ENCODE measurements around the gene FXYD5. TPM values are rescaled to one million over a fixed set of nuclear protein-coding genes. Genes with fewer than 3 reads are reported as not detected.

The FXYD5 gene
- total RNA-seq, 8 experiments from 2014 or later: 7.1 to 201 (median 14.7) TPM

DNA sequence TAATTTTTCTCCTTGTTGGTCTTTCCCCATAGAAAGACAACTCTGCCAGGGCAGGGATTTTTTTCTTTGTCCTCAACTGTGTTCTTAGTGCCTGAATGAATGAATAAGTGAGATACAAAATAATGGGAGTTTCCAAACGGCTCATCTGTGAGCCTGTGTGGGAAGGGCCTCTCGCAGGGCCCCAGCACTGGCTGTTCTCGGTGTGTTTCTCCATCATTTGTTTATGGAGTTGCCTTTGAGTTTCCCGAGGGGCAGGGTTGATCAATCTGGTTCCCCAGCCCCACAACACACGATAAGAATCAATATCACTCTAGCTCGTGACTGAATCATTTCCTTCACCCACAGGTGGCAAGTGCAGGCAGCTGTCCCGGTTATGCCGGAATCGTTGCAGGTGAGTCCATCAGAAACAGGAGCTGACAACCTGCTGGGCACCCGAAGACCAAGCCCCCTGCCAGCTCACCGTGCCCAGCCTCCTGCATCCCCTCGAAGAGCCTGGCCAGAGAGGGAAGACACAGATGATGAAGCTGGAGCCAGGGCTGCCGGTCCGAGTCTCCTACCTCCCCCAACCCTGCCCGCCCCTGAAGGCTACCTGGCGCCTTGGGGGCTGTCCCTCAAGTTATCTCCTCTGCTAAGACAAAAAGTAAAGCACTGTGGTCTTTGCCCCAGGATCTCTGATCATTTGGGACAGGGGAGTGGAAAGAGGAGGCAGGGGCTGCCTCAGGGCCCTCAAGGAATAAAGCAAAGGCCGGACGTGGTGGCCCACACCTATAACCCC lies 14.9 kb downstream of the FXYD5 start:
- no peak overlapping the region for H3K27ac ChIP-seq
- no peak overlapping the region for H3K4me3 ChIP-seq
- H3K4me1 ChIP-seq (replicated peaks in 1 of 2): peaks cover 0 to 6% of the 10 kb centered on the region in 2 donors
- in situ Hi-C loops (cut with MboI; ENCODE audit: low pct_unique_long_range_greater_than_20kb in 2 of 9, low sequenced_read_pairs in 9 of 9, unreplicated experiment in 9 of 9): loop anchor here in 1 of 9 experiments (25.0 kb wide), 1 partner anchor 93 kb away; the partner anchor contains the start of gene USF2
- WGBS, 10 experiments: 44 to 100% (median 62%) methylated on average over 1 to 10 of the region's 18 CpGs; no CpG with 5 or more reads in 3 of the 10 experiments
- ATAC-seq (replicated peaks in 6 of 8): no peak

DNA sequence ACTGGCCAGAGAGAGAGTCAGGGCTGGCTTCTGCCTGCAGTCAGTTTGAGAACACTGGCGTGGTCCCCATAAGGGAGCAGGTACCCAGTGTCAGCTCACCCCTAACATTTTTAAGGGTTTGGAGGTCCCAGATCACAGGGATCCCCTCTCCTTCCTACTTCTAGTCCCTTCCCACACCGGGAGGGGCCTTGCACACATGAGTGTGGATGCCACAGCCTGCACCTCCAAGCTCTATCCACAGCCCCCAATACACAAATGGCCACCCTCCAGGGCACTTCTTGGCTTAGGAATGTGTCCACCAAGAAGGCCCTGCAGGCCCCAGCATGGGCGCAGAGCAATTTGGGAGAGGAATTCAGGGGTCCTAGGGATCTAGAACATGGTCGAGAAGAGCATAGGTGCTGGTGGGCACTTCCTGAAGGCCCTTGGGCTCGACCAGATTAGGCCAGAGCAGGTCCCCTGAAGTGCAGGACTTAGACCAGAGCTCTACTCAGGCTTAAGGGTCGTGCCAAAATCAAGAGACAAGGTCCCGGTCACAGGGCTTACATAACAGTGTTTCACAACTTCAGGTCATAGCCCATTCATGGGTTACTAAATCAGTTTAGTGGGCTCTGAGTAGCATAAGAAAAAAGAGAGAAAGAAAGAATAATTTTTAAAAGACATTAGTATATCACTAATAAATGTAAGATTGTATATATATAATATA lies 16.0 kb downstream of the FXYD5 start:
- Histone ChIP-seq H3K4me3 (no peak overlapping the region), H3K4me1 (replicated peaks in 1 of 2) (peaks cover 0 to 6% of the 10 kb centered on the region in 2 donors), H3K27ac (no peak overlapping the region)
- in situ Hi-C loops (cut with MboI; ENCODE audit: low pct_unique_long_range_greater_than_20kb in 2 of 9, low sequenced_read_pairs in 9 of 9, unreplicated experiment in 9 of 9): loop anchor here in 1 of 9 experiments (25.0 kb wide), 1 partner anchor 92 kb away; the partner anchor contains the start of gene USF2
- ATAC-seq (replicated peaks in 6 of 8): no peak
- WGBS, 10 experiments: 0 to 92% (median 76%) methylated on average over 1 to 6 of the region's 7 CpGs; no CpG with 5 or more reads in 2 of the 10 experiments

DNA sequence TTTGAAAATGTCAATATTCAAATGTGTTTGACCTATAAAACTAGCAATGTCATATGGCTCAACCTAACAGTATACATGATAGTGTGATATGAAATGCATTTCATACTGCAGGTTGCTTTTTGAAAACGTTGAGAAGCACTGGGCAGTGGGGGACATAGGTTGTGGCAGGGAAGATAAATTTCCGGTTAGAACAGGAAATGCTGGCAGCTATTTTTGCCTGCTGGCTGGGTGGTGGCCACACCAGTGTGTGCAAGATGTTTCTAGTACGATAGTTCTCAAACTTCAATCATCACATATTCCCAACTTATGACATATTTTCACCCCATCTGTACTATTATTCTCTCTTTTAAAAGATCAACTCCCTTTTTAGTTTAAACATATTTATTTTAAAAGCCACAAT lies 17.2 kb downstream of the FXYD5 start:
- no peak overlapping the region for H3K27ac ChIP-seq
- in situ Hi-C loops (cut with MboI; ENCODE audit: low pct_unique_long_range_greater_than_20kb in 2 of 9, low sequenced_read_pairs in 9 of 9, unreplicated experiment in 9 of 9): loop anchor here in 1 of 9 experiments (25.0 kb wide), 1 partner anchor 91 kb away; the partner anchor contains the start of gene USF2
- no peak overlapping the region for H3K4me3 ChIP-seq
- no peak for ATAC-seq (replicated peaks in 6 of 8)
- 0 to 100% (median 80%) methylated on average over 1 to 3 of the region's 3 CpGs; no CpG with 5 or more reads in 1 of the 10 experiments for WGBS, 10 experiments
- H3K4me1 ChIP-seq (replicated peaks in 1 of 2): peaks cover 0 to 6% of the 10 kb centered on the region in 2 donors

- in situ Hi-C loops (cut with MboI; ENCODE audit: low pct_unique_long_range_greater_than_20kb in 2 of 9, low sequenced_read_pairs in 9 of 9, unreplicated experiment in 9 of 9): loop anchor here in 1 of 9 experiments (25.0 kb wide), 1 partner anchor 88 kb away; the partner anchor contains the start of gene USF2
- 90 to 100% (median 95%) methylated on average over 3 to 6 of the region's 6 CpGs for WGBS, 10 experiments
- ATAC-seq (replicated peaks in 6 of 8): no peak
These were observed 19.7 kb downstream of the FXYD5 start for GRCh38 chr19:35174226-35174625.

DNA sequence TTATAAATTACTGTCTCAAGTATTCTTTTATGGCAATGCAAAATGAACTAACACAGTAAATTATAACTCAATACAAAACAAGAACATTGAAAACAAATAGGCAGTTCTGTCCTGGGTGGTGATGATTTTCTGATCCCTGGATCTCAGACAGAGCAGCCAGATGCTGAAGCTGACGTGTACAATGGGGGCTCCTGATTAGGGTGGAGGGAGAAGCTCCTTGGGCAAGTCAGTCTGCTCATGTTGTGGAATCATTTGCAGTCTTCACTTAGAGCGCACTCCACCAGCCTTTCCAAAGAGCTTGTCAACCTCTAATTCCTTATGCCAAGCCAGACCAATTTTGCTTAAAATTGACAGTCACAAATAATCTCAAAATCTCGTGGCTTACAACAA lies 21.6 kb downstream of the FXYD5 start:
- Histone ChIP-seq H3K4me1 (replicated peaks in 1 of 2) (no peaks in the 10 kb centered on the region), H3K4me3 (no peak overlapping the region), H3K27ac (no peak overlapping the region)
- in situ Hi-C loops (cut with MboI; ENCODE audit: low pct_unique_long_range_greater_than_20kb in 2 of 9, low sequenced_read_pairs in 9 of 9, unreplicated experiment in 9 of 9): no loop called here
- WGBS, 10 experiments: 0 to 90% (median 55%) methylated on average over 1 to 3 of the region's 3 CpGs; no CpG with 5 or more reads in 2 of the 10 experiments
- no peak for ATAC-seq (replicated peaks in 6 of 8)

More at GRCh38 chr19:35174226-35174625, 19.7 kb downstream of the FXYD5 start:
- Histone ChIP-seq H3K4me3 (no peak overlapping the region), H3K4me1 (replicated peaks in 1 of 2) (peaks cover 0 to under 1% of the 10 kb centered on the region in 2 donors), H3K27ac (no peak overlapping the region)

DNA sequence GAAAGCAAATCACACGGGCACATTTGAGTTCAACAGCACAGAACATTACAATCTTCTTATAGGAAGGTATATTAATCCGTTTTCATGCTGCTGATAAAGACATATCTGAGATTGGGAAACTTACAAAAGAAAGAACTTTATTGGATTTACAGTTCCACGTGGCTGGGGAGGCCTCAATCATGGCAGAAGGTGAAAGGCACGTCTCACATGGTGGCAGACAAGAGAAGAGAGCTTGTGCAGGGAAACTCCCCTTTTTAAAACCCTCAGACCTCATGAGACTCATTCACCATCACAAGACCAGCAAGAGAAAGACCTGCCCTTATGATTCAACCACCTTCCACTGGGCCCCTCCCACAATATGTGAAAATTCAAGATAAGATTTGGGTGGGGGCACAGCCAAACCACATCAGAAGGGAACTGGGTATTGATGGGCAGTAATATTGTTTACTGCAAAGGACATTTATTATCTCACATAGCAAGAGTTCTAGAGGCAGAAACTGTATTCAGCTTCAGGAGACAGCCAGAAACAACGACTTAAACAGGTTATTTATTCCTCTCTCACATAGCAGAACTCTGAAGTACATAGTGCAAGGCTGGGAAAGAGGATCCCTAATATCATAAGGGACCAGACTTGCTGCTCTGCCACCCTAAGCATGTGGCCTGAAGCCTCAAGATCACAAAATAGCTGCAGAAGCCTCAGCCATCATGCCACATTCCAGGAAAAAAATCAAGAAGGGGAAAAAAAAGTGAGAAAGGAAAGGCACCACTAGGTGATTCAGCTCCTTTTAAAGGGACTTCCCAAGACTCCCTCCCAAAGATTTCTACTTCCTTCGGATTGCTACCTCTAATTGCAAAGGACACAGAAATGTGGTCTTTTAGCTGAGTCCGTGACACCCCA lies 23.1 kb downstream of the FXYD5 start:
- in situ Hi-C loops (cut with MboI; ENCODE audit: low pct_unique_long_range_greater_than_20kb in 2 of 9, low sequenced_read_pairs in 9 of 9, unreplicated experiment in 9 of 9): no loop called here
- H3K27ac ChIP-seq: no peak overlapping the region
- peak in 2 of 8 experiments; percentile 59 to 67 for ATAC-seq (replicated peaks in 6 of 8)
- H3K4me1 ChIP-seq (replicated peaks in 1 of 2): no peaks in the 10 kb centered on the region
- no peak overlapping the region for H3K4me3 ChIP-seq
- WGBS, 10 experiments: 31 to 100% (median 71%) methylated on average over 1 to 6 of the region's 7 CpGs

GRCh38 chr19:35178701-35179100 lies 24.2 kb downstream of the FXYD5 start:
- in situ Hi-C loops (cut with MboI; ENCODE audit: low pct_unique_long_range_greater_than_20kb in 2 of 9, low sequenced_read_pairs in 9 of 9, unreplicated experiment in 9 of 9): no loop called here
- Histone ChIP-seq H3K4me1 (replicated peaks in 1 of 2) (no peaks in the 10 kb centered on the region), H3K27ac (no peak overlapping the region), H3K4me3 (no peak overlapping the region)
- 0 to 56% (median 10%) methylated on average over 1 to 2 of the region's 2 CpGs; no CpG with 5 or more reads in 4 of the 10 experiments for WGBS, 10 experiments
- no peak for ATAC-seq (replicated peaks in 6 of 8)

DNA sequence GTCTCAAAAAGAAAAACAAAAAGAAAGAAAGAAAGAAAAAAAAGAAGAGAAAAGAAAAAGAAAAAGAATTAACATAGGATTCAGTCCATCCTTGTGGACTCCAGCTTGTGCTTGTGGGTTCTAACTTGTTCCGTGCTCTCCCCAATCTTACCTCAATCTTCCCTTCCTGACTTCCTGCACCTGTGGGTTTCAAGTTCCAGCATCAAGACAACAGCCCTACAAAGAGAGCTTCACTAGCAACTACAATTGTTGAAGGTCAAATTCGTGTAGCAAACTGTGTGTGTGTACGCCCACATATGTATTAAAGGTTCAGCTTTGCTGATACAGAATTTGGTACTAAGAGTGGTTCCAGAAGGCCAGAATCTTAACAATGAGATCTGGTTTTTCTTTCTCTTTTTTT lies 25.3 kb downstream of the FXYD5 start:
- H3K27ac ChIP-seq: no peak overlapping the region
- no peak overlapping the region for H3K4me3 ChIP-seq
- 47 to 87% (median 80%) methylated on average over 2 to 3 of the region's 3 CpGs; no CpG with 5 or more reads in 1 of the 10 experiments for WGBS, 10 experiments
- no peaks in the 10 kb centered on the region for H3K4me1 ChIP-seq (replicated peaks in 1 of 2)
- in situ Hi-C loops (cut with MboI; ENCODE audit: low pct_unique_long_range_greater_than_20kb in 2 of 9, low sequenced_read_pairs in 9 of 9, unreplicated experiment in 9 of 9): no loop called here
- ATAC-seq (replicated peaks in 6 of 8): no peak

DNA sequence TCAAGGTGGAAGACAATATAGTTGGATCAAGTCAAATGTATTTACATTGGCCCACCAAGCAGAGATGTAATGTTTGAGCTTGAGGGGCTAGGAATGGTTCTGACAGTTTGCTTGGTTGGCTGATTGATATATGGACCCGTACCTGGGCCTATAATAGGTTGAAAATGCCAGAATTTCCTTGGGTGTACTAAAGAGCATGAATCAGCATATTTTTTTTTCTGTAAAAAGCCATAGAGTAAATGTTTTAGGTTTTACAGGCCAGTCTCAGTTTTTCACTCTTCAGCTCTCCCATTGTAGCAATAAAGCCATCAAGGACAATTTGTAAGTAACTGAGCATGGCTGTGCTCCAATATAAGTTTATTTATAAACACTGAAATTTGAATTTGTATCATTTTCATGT lies 26.9 kb downstream of the FXYD5 start:
- H3K27ac ChIP-seq: no peak overlapping the region
- no peaks in the 10 kb centered on the region for H3K4me1 ChIP-seq (replicated peaks in 1 of 2)
- no peak for ATAC-seq (replicated peaks in 6 of 8)
- in situ Hi-C loops (cut with MboI; ENCODE audit: low pct_unique_long_range_greater_than_20kb in 2 of 9, low sequenced_read_pairs in 9 of 9, unreplicated experiment in 9 of 9): no loop called here
- WGBS, 10 experiments: 25 to 100% (median 69%) methylated on average over 1 of the region's 1 CpG; no CpG with 5 or more reads in 4 of the 10 experiments
- no peak overlapping the region for H3K4me3 ChIP-seq

DNA sequence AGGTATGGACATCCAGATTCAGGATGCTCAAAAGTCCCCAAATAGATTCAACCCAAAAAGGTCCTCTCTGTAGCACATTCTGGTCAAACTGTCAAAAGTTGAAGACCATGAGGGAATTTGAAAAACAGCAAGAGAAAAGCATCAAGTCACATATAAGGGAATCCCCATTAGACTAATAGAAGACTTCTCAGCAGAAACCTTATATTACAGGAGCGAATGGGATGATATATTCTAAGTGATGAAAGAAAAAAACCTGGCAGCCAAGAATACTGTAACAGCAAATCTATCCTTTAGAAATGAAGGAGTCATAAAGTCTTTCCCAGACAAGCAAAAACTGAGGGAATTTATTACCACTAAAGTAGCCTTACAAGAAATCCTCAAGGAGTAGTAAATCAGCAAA lies 29.7 kb downstream of the FXYD5 start:
- Histone ChIP-seq H3K27ac (no peak overlapping the region), H3K4me1 (replicated peaks in 1 of 2) (no peaks in the 10 kb centered on the region), H3K4me3 (no peak overlapping the region)
- in situ Hi-C loops (cut with MboI; ENCODE audit: low pct_unique_long_range_greater_than_20kb in 2 of 9, low sequenced_read_pairs in 9 of 9, unreplicated experiment in 9 of 9): no loop called here
- no peak for ATAC-seq (replicated peaks in 6 of 8)
- 43 to 83% (median 75%) methylated on average over 1 of the region's 1 CpG; no CpG with 5 or more reads in 1 of the 10 experiments for WGBS, 10 experiments

DNA sequence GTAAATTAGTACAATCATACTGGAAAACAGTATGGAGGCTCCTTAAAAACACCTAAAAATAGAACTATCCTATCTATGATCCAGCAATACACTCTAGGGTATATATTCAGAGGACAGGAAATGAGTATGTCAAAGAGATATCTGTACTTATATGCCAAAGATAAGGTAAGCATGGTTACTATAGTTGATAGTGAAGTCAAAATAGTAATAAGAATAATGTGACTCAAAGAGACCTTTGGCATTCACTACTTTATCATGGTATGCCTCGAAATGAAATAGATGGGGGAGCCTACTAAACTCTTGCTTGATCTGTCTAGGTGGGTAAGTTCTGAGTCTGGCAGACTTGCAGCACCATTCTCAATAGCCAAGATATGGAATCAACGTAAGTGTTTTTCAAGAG lies 30.3 kb downstream of the FXYD5 start:
- ATAC-seq (replicated peaks in 6 of 8): no peak
- WGBS, 10 experiments: 29 to 100% (median 68%) methylated on average over 1 to 2 of the region's 2 CpGs
- H3K4me3 ChIP-seq: no peak overlapping the region
- in situ Hi-C loops (cut with MboI; ENCODE audit: low pct_unique_long_range_greater_than_20kb in 2 of 9, low sequenced_read_pairs in 9 of 9, unreplicated experiment in 9 of 9): no loop called here
- H3K27ac ChIP-seq: no peak overlapping the region
- H3K4me1 ChIP-seq (replicated peaks in 1 of 2): no peaks in the 10 kb centered on the region
